Measurements from ENCODE around the gene MRPS15.

Gene MRPS15

DNA sequence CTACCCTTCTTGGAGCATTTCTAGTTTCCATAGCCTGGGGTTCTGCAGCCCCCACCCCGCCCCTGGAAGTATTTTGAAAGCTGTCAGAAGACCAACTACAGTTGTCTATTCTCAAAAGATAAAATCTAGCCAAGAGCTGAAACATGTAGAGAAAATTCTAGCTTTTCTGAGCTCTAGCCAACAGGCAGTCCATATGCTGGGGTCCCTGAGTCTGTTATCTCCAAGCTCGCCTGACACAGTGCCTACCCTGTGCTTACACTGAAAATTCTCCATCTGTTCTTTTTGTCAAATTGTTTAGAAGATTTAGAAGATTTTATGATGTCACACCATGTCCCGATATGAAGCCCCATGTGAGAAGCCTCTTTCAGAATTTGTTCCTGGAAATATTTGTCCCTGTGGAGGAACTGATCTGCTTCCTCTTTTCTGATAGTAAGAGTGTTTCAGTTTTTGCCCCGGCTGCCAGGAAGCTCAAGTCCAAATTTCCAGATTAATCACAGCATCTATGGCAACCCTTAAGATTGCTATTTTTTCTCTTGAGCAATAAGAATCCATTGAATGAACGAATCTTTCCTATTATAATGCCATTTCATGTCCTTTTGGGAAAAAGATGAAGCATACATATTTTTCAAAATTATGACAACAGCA is 42.2 kb upstream of the MRPS15 start:
- Histone ChIP-seq H3K4me1 (ENCODE audit: control insufficient read depth, insufficient read depth, low read length) (no peaks in the 10 kb centered on the region), H3K36me3 (ENCODE audit: control insufficient read depth in 2 of 2, insufficient read depth in 1 of 2, low read length in 2 of 2) (no peaks in the 10 kb centered on the region), H3K4me3 (ENCODE audit: low read depth, low read length) (no peak overlapping the region), H3K27ac (ENCODE audit: extremely low read depth, low read depth, low read length) (no peak overlapping the region), H3K9me3 (ENCODE audit: control insufficient read depth, insufficient read depth, low read depth, low read length) (no peaks in the 10 kb centered on the region)
- TF ChIP-seq ZNF184 (tag by site-specific recombination; IDR thresholded peaks at IDR 0.05), result no peak
- TF ChIP-seq MZF1 (tag by site-specific recombination; IDR thresholded peaks at IDR 0.05; ENCODE audit: borderline replicate concordance), result no peak
- ChIA-PET POLR2A (no interaction called here), CTCF (interaction anchor here (0.6 to 2.7 kb wide), 2 partner anchors 10 to 107 kb away, joined by 4 to 17 read pairs; no protein-coding TSS in a partner anchor)

DNA sequence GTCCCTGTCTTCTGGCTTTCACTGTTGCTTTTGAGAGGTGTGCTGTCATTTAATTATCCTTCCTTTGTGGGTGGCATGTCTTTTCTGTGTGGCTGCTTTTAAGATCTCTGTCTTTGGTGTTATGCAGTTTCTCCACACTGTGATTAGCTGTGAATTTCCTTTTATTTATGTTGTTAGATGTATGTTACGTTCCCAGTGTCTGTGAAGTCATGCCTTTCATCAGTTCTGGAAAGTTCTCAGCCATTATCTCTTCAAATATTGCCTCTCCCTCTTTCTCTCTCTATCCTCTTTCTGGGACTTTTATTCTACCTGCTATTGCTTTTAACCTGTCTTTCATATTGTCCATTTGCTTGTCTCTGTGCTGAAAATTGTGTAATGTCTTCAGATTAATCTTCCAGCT is 39.5 kb upstream of the MRPS15 start:
- CTCF ChIA-PET, result interaction anchor here (2.3 to 2.5 kb wide), 2 partner anchors 11 to 13 kb away, joined by 7 read pairs; no protein-coding TSS in a partner anchor
- POLR2A ChIA-PET, result no interaction called here

DNA sequence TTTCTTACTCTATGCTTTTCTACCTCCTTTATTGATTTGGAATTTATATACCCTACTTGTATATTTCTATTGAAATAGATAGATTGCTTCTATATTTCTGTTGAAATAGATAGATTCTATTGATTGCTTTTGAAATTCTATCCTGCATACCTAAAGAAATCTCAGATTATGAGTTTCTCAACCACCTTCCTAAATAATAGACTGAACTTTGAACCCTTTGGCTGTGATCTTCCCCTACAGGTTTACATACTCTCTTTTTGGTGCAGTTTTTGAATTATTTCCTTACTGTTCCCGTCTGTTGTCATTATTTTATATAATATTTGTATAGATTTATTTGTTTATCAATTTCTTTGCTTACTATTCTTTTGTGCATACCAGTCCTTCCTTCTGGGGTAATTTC is 39.0 kb upstream of the MRPS15 start:
- H3K4me3 ChIP-seq (ENCODE audit: low read depth, low read length), result no peak overlapping the region
- no peaks in the 10 kb centered on the region for H3K36me3 ChIP-seq (ENCODE audit: control insufficient read depth in 2 of 2, insufficient read depth in 1 of 2, low read length in 2 of 2)
- H3K4me1 ChIP-seq (ENCODE audit: control insufficient read depth, insufficient read depth, low read length), result no peaks in the 10 kb centered on the region
- no peak overlapping the region for H3K27ac ChIP-seq (ENCODE audit: extremely low read depth, low read depth, low read length)
- ChIA-PET POLR2A (no interaction called here), CTCF (interaction anchor here (0.5 to 2.5 kb wide), 3 partner anchors 12 to 20 kb away, joined by 3 to 7 read pairs (median 7); no protein-coding TSS in a partner anchor)
- TF ChIP-seq, protein P1, sequence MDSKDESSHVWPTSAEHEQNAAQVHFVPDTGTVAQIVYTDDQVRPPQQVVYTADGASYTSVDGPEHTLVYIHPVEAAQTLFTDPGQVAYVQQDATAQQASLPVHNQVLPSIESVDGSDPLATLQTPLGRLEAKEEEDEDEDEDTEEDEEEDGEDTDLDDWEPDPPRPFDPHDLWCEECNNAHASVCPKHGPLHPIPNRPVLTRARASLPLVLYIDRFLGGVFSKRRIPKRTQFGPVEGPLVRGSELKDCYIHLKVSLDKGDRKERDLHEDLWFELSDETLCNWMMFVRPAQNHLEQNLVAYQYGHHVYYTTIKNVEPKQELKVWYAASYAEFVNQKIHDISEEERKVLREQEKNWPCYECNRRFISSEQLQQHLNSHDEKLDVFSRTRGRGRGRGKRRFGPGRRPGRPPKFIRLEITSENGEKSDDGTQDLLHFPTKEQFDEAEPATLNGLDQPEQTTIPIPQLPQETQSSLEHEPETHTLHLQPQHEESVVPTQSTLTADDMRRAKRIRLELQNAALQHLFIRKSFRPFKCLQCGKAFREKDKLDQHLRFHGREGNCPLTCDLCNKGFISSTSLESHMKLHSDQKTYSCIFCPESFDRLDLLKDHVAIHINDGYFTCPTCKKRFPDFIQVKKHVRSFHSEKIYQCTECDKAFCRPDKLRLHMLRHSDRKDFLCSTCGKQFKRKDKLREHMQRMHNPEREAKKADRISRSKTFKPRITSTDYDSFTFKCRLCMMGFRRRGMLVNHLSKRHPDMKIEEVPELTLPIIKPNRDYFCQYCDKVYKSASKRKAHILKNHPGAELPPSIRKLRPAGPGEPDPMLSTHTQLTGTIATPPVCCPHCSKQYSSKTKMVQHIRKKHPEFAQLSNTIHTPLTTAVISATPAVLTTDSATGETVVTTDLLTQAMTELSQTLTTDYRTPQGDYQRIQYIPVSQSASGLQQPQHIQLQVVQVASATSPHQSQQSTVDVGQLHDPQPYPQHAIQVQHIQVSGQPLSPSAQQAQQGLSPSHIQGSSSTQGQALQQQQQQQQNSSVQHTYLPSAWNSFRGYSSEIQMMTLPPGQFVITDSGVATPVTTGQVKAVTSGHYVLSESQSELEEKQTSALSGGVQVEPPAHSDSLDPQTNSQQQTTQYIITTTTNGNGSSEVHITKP (tag by site-specific recombination; IDR thresholded peaks at IDR 0.05), result no peak
- TF ChIP-seq ZBTB48 (tag by site-specific recombination; IDR thresholded peaks at IDR 0.05) (no peak), ZSCAN30 (tag by site-specific recombination; IDR thresholded peaks at IDR 0.05) (no peak), ZNF19 (tag by site-specific recombination; IDR thresholded peaks at IDR 0.05; ENCODE audit: low read depth) (no peak), OVOL3 (tag by site-specific recombination; IDR thresholded peaks at IDR 0.05) (no peak), ZNF561 (tag by site-specific recombination; IDR thresholded peaks at IDR 0.05; ENCODE audit: borderline replicate concordance) (no peak), ZNF585B (tag by site-specific recombination; IDR thresholded peaks at IDR 0.05) (no peak), ZNF2 (tag by site-specific recombination; IDR thresholded peaks at IDR 0.05) (no peak)
- TF ChIP-seq, protein P2, sequence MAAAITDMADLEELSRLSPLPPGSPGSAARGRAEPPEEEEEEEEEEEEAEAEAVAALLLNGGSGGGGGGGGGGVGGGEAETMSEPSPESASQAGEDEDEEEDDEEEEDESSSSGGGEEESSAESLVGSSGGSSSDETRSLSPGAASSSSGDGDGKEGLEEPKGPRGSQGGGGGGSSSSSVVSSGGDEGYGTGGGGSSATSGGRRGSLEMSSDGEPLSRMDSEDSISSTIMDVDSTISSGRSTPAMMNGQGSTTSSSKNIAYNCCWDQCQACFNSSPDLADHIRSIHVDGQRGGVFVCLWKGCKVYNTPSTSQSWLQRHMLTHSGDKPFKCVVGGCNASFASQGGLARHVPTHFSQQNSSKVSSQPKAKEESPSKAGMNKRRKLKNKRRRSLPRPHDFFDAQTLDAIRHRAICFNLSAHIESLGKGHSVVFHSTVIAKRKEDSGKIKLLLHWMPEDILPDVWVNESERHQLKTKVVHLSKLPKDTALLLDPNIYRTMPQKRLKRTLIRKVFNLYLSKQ (tag by site-specific recombination; IDR thresholded peaks at IDR 0.05; ENCODE audit: borderline replicate concordance), result no peak
- TF ChIP-seq, protein P3, sequence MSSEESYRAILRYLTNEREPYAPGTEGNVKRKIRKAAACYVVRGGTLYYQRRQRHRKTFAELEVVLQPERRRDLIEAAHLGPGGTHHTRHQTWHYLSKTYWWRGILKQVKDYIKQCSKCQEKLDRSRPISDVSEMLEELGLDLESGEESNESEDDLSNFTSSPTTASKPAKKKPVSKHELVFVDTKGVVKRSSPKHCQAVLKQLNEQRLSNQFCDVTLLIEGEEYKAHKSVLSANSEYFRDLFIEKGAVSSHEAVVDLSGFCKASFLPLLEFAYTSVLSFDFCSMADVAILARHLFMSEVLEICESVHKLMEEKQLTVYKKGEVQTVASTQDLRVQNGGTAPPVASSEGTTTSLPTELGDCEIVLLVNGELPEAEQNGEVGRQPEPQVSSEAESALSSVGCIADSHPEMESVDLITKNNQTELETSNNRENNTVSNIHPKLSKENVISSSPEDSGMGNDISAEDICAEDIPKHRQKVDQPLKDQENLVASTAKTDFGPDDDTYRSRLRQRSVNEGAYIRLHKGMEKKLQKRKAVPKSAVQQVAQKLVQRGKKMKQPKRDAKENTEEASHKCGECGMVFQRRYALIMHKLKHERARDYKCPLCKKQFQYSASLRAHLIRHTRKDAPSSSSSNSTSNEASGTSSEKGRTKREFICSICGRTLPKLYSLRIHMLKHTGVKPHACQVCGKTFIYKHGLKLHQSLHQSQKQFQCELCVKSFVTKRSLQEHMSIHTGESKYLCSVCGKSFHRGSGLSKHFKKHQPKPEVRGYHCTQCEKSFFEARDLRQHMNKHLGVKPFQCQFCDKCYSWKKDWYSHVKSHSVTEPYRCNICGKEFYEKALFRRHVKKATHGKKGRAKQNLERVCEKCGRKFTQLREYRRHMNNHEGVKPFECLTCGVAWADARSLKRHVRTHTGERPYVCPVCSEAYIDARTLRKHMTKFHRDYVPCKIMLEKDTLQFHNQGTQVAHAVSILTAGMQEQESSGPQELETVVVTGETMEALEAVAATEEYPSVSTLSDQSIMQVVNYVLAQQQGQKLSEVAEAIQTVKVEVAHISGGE (tag by site-specific recombination; conservative IDR thresholded peaks at IDR 0.05; ENCODE audit: low read depth), result no peak
- TF ChIP-seq, protein P4, sequence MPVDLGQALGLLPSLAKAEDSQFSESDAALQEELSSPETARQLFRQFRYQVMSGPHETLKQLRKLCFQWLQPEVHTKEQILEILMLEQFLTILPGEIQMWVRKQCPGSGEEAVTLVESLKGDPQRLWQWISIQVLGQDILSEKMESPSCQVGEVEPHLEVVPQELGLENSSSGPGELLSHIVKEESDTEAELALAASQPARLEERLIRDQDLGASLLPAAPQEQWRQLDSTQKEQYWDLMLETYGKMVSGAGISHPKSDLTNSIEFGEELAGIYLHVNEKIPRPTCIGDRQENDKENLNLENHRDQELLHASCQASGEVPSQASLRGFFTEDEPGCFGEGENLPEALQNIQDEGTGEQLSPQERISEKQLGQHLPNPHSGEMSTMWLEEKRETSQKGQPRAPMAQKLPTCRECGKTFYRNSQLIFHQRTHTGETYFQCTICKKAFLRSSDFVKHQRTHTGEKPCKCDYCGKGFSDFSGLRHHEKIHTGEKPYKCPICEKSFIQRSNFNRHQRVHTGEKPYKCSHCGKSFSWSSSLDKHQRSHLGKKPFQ (tag by site-specific recombination; IDR thresholded peaks at IDR 0.05), result no peak
- no peaks in the 10 kb centered on the region for H3K9me3 ChIP-seq (ENCODE audit: control insufficient read depth, insufficient read depth, low read depth, low read length)

More for the DNA sequence above, 39.5 kb upstream of the MRPS15 start:
- H3K4me3 ChIP-seq (ENCODE audit: low read depth, low read length), result no peak overlapping the region
- H3K27ac ChIP-seq (ENCODE audit: extremely low read depth, low read depth, low read length), result no peak overlapping the region
- H3K9me3 ChIP-seq (ENCODE audit: control insufficient read depth, insufficient read depth, low read depth, low read length), result no peaks in the 10 kb centered on the region
- TF ChIP-seq ZNF133 (tag by site-specific recombination; IDR thresholded peaks at IDR 0.05) (no peak), ZNF558 (tag by site-specific recombination; IDR thresholded peaks at IDR 0.05) (peak; percentile 95)
- H3K4me1 ChIP-seq (ENCODE audit: control insufficient read depth, insufficient read depth, low read length), result no peaks in the 10 kb centered on the region
- no peaks in the 10 kb centered on the region for H3K36me3 ChIP-seq (ENCODE audit: control insufficient read depth in 2 of 2, insufficient read depth in 1 of 2, low read length in 2 of 2)
